HFFc6 (cell line): ENCODE results near the gene SKAP1. TPM values are rescaled to one million over a fixed set of nuclear protein-coding genes. Genes with fewer than 3 reads are reported as not detected.

Experiments used
- DNase-seq: peaks from one replicate; pipeline ENCODE4 v3.0.0-alpha.2; 2018
- H3K27ac Mint-ChIP-seq: 2 replicates; pipeline ENCODE4 v1.8.0; 2020; ENCODE audit warnings: mild to moderate bottlenecking, mixed read lengths
- H3K27me3 Mint-ChIP-seq: 2 replicates; pipeline ENCODE4 v1.8.0; 2021; ENCODE audit warnings: mild to moderate bottlenecking, moderate library complexity, mixed read lengths; ENCODE audit not compliant: insufficient read depth
- H3K36me3 Mint-ChIP-seq: 2 replicates; pipeline ENCODE4 v1.8.0; 2021; ENCODE audit warnings: low read depth, mixed read lengths
- H3K4me1 Mint-ChIP-seq: 2 replicates; pipeline ENCODE4 v1.8.0; 2020; ENCODE audit warnings: low read depth, mixed read lengths
- H3K4me3 Mint-ChIP-seq: 2 replicates; pipeline ENCODE4 v1.8.0; 2020; ENCODE audit warnings: mild to moderate bottlenecking, moderate library complexity, mixed read lengths
- H3K9me3 Mint-ChIP-seq: 2 replicates; pipeline ENCODE4 v1.8.0; 2020; ENCODE audit warnings: mild to moderate bottlenecking, mixed read lengths
- CTCF ChIP-seq: fragments of 200-600 bp; sonication (generic); IDR thresholded peaks from 2 replicates; pipeline ENCODE4 v1.5.0; 2021; ENCODE audit warnings: antibody characterized with exemption, mild to moderate bottlenecking
- total RNA-seq, 6 experiments: library from RNA; stranded (reverse); fragmentation: NEBNext Ultra II Directional; extraction: Animal tissue kit (Norgen Biotek cat#: 25700); gene quantifications; 2 replicates in 1 of 6; 3 replicates in 5 of 6; pipeline ENCODE4 v1.2.3, GENCODE V29; 2021

The SKAP1 gene
- total RNA-seq, 6 experiments from 2014 or later, result not detected

GRCh38 chr17:48177816-48178215, 252.2 kb downstream of the SKAP1 start:
- Mint-ChIP-seq H3K36me3 (no peaks in the 10 kb centered on the region), H3K27ac (no peak overlapping the region), H3K4me3 (no peak overlapping the region), H3K27me3 (peaks cover 33% of the 10 kb centered on the region), H3K9me3 (no peaks in the 10 kb centered on the region), H3K4me1 (peaks cover 33% of the 10 kb centered on the region)
- no peak for DNase-seq
- TF ChIP-seq CTCF, result no peak

GRCh38 chr17:48176471-48176855, 253.6 kb downstream of the SKAP1 start:
- H3K4me1 Mint-ChIP-seq, result peaks cover 33% of the 10 kb centered on the region
- TF ChIP-seq CTCF, result no peak
- no peaks in the 10 kb centered on the region for H3K36me3 Mint-ChIP-seq
- peak overlapping the region; percentile 74 for H3K27ac Mint-ChIP-seq
- H3K27me3 Mint-ChIP-seq, result peaks cover 31% of the 10 kb centered on the region
- no peaks in the 10 kb centered on the region for H3K9me3 Mint-ChIP-seq
- H3K4me3 Mint-ChIP-seq, result peak overlapping the region; percentile 20; the same call in 1 of the 2 replicates
- DNase-seq, result no peak

- H3K27me3 Mint-ChIP-seq, result peaks cover 32% of the 10 kb centered on the region
- peak overlapping the region; percentile 74 for H3K27ac Mint-ChIP-seq
- DNase-seq, result peak; percentile 56
- no peaks in the 10 kb centered on the region for H3K9me3 Mint-ChIP-seq
- peaks cover 33% of the 10 kb centered on the region for H3K4me1 Mint-ChIP-seq
- no peak for TF ChIP-seq CTCF
- H3K4me3 Mint-ChIP-seq, result peak overlapping the region; percentile 20; the same call in 1 of the 2 replicates
- no peaks in the 10 kb centered on the region for H3K36me3 Mint-ChIP-seq
These were observed 254.1 kb downstream of the SKAP1 start for GRCh38 chr17:48175692-48176470.

GRCh38 chr17:48174833-48175523, 255.0 kb downstream of the SKAP1 start:
- Mint-ChIP-seq H3K27ac (peak overlapping the region; percentile 74; the same call in 1 of the 2 replicates), H3K4me3 (no peak overlapping the region; the same call in 1 of the 2 replicates), H3K27me3 (peaks cover 24% of the 10 kb centered on the region), H3K36me3 (no peaks in the 10 kb centered on the region), H3K9me3 (no peaks in the 10 kb centered on the region), H3K4me1 (peaks cover 33% of the 10 kb centered on the region)
- DNase-seq, result no peak
- no peak for TF ChIP-seq CTCF

GRCh38 chr17:48173191-48173984, 256.6 kb downstream of the SKAP1 start:
- Mint-ChIP-seq H3K27me3 (peaks cover 19% of the 10 kb centered on the region), H3K9me3 (no peaks in the 10 kb centered on the region), H3K4me3 (no peak overlapping the region), H3K27ac (no peak overlapping the region), H3K36me3 (no peaks in the 10 kb centered on the region), H3K4me1 (peaks cover 20% of the 10 kb centered on the region)
- TF ChIP-seq CTCF, result no peak
- DNase-seq, result no peak
